Measurements from ENCODE around the gene ITPR2. TPM values are rescaled to one million over a fixed set of nuclear protein-coding genes. Genes with fewer than 3 reads are reported as not detected.
A peak's percentile ranks its signal among the peaks of the same experiment; 100 is the strongest.
"Not testable (repeated sequence)": the region's sequence is repeated elsewhere in the genome, so short reads cannot be mapped to it uniquely, and the experiment has no call there.

Gene ITPR2
- total RNA-seq, 2 experiments from 2014 or later = 23.7 to 25.0 TPM

DNA sequence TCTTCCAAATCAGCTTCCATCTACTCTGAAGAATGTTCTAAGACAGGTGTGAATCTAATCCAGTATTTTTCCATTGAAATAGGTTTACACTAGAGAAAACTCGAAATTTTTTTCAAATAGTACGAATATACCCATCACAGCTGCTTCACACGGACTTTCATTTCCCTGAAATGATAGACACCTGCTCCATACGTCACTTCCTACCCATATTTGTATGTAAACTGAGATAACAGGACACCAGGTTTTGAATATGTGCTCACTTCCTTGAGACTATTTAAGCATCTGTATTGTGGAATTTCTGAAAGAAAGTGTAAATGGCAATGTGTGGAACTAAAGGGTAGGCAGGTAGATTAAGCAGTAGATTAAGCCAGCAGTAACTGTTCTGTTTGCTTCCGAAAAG, 13.4 kb upstream of the ITPR2 start:
- no peak for DNase-seq
- no peak overlapping the region for H3K4me3 Mint-ChIP-seq
- intact Hi-C loops (cut with micrococcal nuclease) = no loop called here
- no peak overlapping the region for H3K27ac Mint-ChIP-seq
- H3K27me3 Mint-ChIP-seq = peaks cover 6% of the 10 kb centered on the region
- no peaks in the 10 kb centered on the region for H3K4me1 Mint-ChIP-seq (ENCODE audit: low read depth)
- POLR2A ChIA-PET = no interaction called here
- CTCF ChIA-PET = interaction anchor here (0.6 to 1.9 kb wide), 4 partner anchors 13 to 170 kb away, joined by 3 to 9 read pairs (median 5); partner anchors contain the start of genes ITPR2 and TM7SF3
- no peaks in the 10 kb centered on the region for H3K36me3 Mint-ChIP-seq
- H3K9me3 Mint-ChIP-seq = no peaks in the 10 kb centered on the region

DNA sequence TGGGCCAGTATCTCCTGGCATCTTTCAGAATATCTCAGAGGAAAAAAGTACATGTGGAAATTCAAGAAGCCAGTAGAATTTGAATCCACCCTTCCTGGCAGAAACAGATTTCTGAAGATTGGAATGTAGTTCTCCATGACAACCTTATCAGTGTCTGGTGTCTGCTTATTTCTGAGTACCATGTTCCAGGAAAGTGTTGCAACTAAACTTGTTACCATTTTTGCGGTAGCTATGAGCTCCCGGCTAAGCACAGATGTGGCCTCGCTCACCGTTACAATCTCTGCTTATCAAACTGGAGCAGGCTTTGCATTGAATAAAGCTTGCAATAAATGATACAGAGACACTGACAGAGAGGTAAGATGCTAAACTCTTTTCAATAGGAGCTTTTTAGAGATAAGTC, 13.0 kb upstream of the ITPR2 start:
- intact Hi-C loops (cut with micrococcal nuclease) = no loop called here
- no peak for DNase-seq
- Mint-ChIP-seq H3K27me3 (peaks cover 6% of the 10 kb centered on the region), H3K27ac (no peak overlapping the region), H3K36me3 (no peaks in the 10 kb centered on the region), H3K4me3 (no peak overlapping the region), H3K4me1 (ENCODE audit: low read depth) (no peaks in the 10 kb centered on the region), H3K9me3 (no peaks in the 10 kb centered on the region)
- CTCF ChIA-PET = interaction anchor here (0.6 to 1.9 kb wide), 5 partner anchors 13 to 170 kb away, joined by 3 to 9 read pairs (median 3); partner anchors contain the start of genes ITPR2 and TM7SF3
- POLR2A ChIA-PET = no interaction called here

DNA sequence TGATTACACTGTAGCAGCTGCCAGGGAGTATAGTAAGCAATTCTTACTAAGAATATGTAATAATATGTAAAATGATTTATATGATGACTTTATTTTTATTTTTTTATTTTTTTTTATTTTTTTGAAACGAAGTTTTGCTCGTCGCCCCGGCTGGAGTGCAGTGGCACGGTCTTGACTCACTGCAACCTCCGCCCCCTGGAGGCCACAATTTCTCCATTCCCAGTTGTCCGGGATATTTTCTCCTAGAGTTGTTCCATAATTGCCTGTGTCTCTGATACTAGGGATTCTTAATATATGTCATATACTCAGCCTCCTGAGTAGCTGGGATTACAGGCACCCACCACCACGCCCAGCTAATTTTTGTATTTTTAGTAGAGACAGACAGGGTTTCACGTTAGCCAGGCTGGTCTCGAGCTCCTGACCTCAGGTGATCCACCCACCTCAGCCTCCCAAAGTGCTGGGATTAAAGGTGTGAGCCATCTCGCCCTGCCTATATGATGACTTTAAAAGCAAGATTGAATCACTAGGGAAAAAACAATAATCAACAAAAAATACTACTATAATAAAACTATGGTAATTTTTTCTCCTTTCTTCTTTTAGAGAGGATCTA, 12.2 kb upstream of the ITPR2 start:
- ChIA-PET POLR2A (no interaction called here), CTCF (interaction anchor here (1.0 to 1.9 kb wide), 3 partner anchors 12 to 96 kb away, joined by 3 to 9 read pairs (median 7); partner anchors contain the start of gene ITPR2)
- intact Hi-C loops (cut with micrococcal nuclease) = no loop called here
- Mint-ChIP-seq H3K27ac (no peak overlapping the region), H3K9me3 (no peaks in the 10 kb centered on the region), H3K27me3 (peaks cover 6% of the 10 kb centered on the region), H3K4me1 (ENCODE audit: low read depth) (no peaks in the 10 kb centered on the region), H3K4me3 (no peak overlapping the region), H3K36me3 (no peaks in the 10 kb centered on the region)
- no peak for DNase-seq

DNA sequence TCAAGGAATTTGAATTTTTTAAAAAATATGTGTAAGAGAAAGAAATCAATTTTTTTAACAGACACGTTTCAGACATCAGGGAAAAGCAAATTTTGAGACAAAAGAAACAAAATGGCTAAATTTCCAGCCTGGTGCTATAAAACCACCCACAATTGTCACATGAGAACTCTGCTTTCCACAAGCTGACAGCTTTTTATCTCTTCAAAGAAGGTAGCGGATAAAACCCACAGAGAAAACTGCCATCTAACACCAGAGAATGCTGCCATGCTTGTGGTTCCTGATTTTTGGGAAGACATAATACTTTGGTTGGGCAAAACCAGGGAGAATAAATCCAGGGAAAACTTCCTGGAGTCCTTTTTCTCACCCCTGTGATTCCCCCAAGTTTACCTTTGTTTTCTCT, 10.3 kb upstream of the ITPR2 start:
- CTCF ChIA-PET = interaction anchor here (1.0 to 1.7 kb wide), 3 partner anchors 9 to 42 kb away, joined by 4 to 6 read pairs (median 6); partner anchors contain the start of gene ITPR2
- intact Hi-C loops (cut with micrococcal nuclease) = no loop called here
- H3K4me1 Mint-ChIP-seq (ENCODE audit: low read depth) = no peaks in the 10 kb centered on the region
- peaks cover 3% of the 10 kb centered on the region for H3K27me3 Mint-ChIP-seq
- no peaks in the 10 kb centered on the region for H3K36me3 Mint-ChIP-seq
- H3K4me3 Mint-ChIP-seq = no peak overlapping the region
- no peak overlapping the region for H3K27ac Mint-ChIP-seq
- H3K9me3 Mint-ChIP-seq = no peaks in the 10 kb centered on the region
- DNase-seq = no peak
- POLR2A ChIA-PET = interaction anchor here (0.6 kb wide), 1 partner anchor 69 kb away, joined by 3 read pairs; no protein-coding TSS in a partner anchor

DNA sequence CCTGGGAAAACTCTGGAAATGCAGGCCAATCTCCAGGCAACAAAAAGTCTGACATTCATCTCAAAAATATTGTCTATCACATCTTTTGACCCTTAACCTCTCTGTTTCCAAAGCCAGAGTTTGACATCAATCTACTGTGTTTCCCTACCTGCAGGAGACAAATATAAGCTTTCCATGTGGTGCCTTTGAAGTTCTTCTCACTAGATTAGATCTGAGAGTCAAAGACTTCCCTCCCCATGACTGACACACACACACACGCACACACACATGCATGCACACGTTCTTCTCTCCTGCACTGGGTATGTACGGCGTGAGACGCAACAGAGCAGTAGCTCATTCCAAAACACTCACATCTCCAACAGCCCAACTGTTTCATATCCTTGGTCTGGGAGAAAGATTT, 8.1 kb upstream of the ITPR2 start:
- no peaks in the 10 kb centered on the region for H3K36me3 Mint-ChIP-seq
- intact Hi-C loops (cut with micrococcal nuclease) = no loop called here
- no peak for DNase-seq
- no peaks in the 10 kb centered on the region for H3K9me3 Mint-ChIP-seq
- ChIA-PET CTCF (interaction anchor here (1.3 kb wide), 1 partner anchor 44 kb away, joined by 4 read pairs; no protein-coding TSS in a partner anchor), POLR2A (interaction anchor here (0.6 kb wide), 1 partner anchor 285 kb away, joined by 4 read pairs; no protein-coding TSS in a partner anchor)
- no peaks in the 10 kb centered on the region for H3K27me3 Mint-ChIP-seq
- H3K27ac Mint-ChIP-seq = no peak overlapping the region
- H3K4me1 Mint-ChIP-seq (ENCODE audit: low read depth) = no peaks in the 10 kb centered on the region
- H3K4me3 Mint-ChIP-seq = no peak overlapping the region

DNA sequence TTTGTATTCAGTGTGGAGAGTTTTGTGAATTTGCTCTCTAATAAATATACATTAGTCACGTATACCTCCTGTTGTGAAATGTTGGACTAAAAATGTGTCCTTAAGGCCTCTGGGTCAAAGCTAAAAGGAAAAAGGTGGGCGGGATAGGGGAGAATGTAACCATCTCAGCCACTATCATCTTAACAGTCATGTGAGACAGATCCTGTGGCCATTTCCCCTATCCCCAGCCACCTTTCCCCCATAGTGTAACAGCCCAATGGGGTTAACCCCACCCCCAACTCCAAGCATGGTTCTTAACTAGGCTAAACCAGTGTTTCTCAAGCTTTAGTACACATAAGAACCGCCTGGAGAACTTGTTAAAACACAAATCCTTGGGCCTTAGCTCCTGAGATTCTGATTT, 6.5 kb upstream of the ITPR2 start:
- intact Hi-C loops (cut with micrococcal nuclease) = no loop called here
- no peak for DNase-seq
- Mint-ChIP-seq H3K27me3 (no peaks in the 10 kb centered on the region), H3K4me3 (no peak overlapping the region), H3K36me3 (no peaks in the 10 kb centered on the region), H3K27ac (no peak overlapping the region), H3K9me3 (no peaks in the 10 kb centered on the region), H3K4me1 (ENCODE audit: low read depth) (no peaks in the 10 kb centered on the region)
- ChIA-PET POLR2A (no interaction called here), CTCF (interaction anchor here (1.5 kb wide), 1 partner anchor 45 kb away, joined by 5 read pairs; no protein-coding TSS in a partner anchor)

DNA sequence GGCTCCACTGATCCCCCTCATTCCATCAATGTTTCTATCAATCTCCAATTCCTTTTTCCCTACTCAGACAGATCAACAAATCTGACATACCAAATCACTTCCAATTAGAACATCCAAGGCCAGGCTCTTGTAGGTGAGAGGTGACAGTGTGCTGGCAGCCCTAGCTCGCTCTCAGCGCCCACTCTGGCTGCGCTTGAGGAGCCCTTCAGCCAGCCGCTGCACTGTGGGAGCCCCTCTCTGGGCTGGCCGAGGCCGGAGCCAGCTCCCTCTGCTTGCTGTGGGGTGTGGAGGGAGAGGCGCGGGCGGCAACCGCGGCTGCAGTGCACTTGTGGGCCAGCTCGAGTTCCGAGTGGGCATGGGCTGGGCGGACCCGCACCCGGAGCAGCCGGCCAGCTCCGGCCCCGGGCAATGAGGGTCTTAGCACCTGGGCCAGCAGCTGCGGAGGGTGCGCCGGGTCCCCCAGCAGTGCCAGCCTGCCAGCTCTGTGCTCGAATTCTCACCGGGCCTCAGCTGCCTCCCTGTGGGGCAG, 6.0 kb upstream of the ITPR2 start:
- H3K27me3 Mint-ChIP-seq = no peaks in the 10 kb centered on the region
- no peak overlapping the region for H3K27ac Mint-ChIP-seq
- no peaks in the 10 kb centered on the region for H3K9me3 Mint-ChIP-seq
- H3K4me1 Mint-ChIP-seq (ENCODE audit: low read depth) = peaks cover 3% of the 10 kb centered on the region
- intact Hi-C loops (cut with micrococcal nuclease) = no loop called here
- H3K4me3 Mint-ChIP-seq = no peak overlapping the region
- ChIA-PET POLR2A (no interaction called here), CTCF (interaction anchor here (0.8 to 1.5 kb wide), 2 partner anchors 36 to 46 kb away, joined by 3 to 5 read pairs; no protein-coding TSS in a partner anchor)
- DNase-seq = no peak
- no peaks in the 10 kb centered on the region for H3K36me3 Mint-ChIP-seq

DNA sequence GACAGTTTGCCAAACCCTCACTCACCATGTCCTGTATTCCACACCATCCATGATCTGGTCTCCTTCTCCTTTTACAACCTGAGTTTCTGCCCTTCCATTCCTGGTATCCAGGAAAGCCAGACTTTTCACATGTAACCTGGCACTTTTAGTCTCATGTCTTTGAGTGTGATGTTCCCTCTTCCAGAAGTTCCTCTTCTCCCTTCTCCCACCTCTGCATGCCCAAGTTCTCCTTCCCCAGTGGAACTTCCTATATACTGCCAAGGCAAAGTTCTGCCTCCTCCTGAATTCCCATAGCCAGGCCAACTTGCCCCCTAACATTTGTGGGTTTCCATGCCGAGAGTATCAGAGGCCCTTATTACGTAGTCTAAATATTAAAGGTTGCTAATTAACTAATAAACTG, 3.2 kb upstream of the ITPR2 start:
- no peak for DNase-seq
- no peaks in the 10 kb centered on the region for H3K36me3 Mint-ChIP-seq
- intact Hi-C loops (cut with micrococcal nuclease) = no loop called here
- H3K9me3 Mint-ChIP-seq = no peaks in the 10 kb centered on the region
- no peak overlapping the region for H3K4me3 Mint-ChIP-seq
- ChIA-PET CTCF (interaction anchor here (1.0 kb wide), 1 partner anchor 49 kb away, joined by 3 read pairs; no protein-coding TSS in a partner anchor), POLR2A (no interaction called here)
- H3K27ac Mint-ChIP-seq = no peak overlapping the region
- peaks cover 9% of the 10 kb centered on the region for H3K4me1 Mint-ChIP-seq (ENCODE audit: low read depth)
- no peaks in the 10 kb centered on the region for H3K27me3 Mint-ChIP-seq

DNA sequence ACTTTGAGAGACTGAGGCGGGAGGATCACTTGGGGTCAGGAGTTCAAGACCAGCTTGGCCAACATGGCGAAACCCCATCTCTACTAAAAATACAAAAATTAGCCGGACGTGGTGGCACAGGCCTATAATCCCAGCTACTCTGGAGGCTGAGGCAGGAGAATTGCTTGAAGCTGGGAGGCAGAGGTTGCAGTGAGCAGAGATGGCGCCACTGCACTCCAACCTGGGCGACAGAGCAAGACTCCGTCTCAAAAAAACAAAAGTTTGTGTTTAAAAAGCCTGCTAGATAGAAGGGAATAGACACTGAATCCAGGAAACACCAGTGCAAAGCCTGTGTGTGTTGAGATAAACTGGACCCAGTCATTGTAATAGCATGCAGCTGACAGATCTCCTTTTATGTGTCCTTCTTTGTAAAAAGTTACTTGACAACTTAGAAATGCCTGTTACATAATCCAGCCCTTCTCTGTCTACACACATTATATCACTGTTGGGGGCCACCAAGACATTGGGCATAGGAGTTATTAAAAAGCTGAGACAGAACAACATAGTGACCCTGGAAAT, 1.6 kb upstream of the ITPR2 start:
- H3K4me1 Mint-ChIP-seq (ENCODE audit: low read depth) = peaks cover 22% of the 10 kb centered on the region
- H3K27ac Mint-ChIP-seq; DNase-seq; H3K27me3 Mint-ChIP-seq; H3K4me3 Mint-ChIP-seq; POLR2A ChIA-PET; H3K9me3 Mint-ChIP-seq; H3K36me3 Mint-ChIP-seq; intact Hi-C loops (cut with micrococcal nuclease): not testable (repeated sequence)
- CTCF ChIA-PET = interaction anchor here (0.7 to 2.9 kb wide), 5 partner anchors 8 to 307 kb away, joined by 3 to 33 read pairs (median 4); partner anchors contain the start of gene TM7SF3

DNA sequence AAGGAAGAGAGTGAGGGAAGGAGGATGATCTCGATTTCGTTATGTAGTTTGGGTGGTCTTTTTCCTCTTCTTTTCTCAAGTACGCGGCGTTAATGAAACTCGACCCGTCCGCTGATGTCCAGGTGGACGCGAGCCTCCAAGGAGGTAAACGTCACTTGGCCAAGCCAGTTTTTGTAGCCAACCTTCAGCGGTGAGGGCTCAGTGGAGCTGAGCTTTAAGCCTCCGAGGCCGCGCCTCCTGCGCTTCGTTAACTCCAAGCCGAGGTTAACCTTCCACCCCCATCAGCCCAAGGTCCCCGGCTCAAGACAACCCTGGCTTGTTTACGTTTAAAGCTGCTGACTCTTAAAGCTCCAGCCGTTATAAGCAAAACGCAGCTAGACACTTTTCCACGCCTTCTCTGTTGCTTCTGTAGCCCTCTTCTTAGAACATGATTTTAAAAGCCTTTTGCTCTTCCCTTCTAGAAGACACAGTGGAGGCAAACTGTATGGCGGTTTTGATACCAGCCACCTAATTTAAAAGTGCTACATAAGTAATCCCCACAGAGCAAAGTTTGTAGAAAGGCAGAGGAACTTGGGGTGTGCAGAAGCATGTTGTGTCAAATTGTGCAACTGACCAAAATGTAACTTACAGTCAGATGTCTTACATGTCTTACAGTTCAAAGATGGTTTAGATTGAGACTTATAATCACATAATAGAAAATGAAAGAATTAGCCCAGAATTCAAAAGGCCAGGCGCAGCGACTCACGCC, 923 bp upstream of the ITPR2 start:
- Mint-ChIP-seq H3K27ac (peak overlapping the region; percentile 20), H3K9me3 (no peaks in the 10 kb centered on the region), H3K4me3 (peak overlapping the region; percentile 81), H3K36me3 (no peaks in the 10 kb centered on the region), H3K27me3 (no peaks in the 10 kb centered on the region), H3K4me1 (ENCODE audit: low read depth) (peaks cover 27% of the 10 kb centered on the region)
- intact Hi-C loops (cut with micrococcal nuclease) = loop anchor here (1.0 kb wide), 5 partner anchors 19 to 180 kb away; partner anchors contain the start of genes FGFR1OP2 and TM7SF3
- ChIA-PET POLR2A (interaction anchor here (0.7 to 1.3 kb wide), 5 partner anchors 29 to 499 kb away, joined by 3 to 7 read pairs (median 3); partner anchors contain the start of genes BMAL2 and MED21), CTCF (interaction anchor here (0.7 to 2.9 kb wide), 17 partner anchors 9 to 473 kb away, joined by 3 to 33 read pairs (median 3); partner anchors contain the start of gene TM7SF3)
- DNase-seq = peak; percentile 53

DNA sequence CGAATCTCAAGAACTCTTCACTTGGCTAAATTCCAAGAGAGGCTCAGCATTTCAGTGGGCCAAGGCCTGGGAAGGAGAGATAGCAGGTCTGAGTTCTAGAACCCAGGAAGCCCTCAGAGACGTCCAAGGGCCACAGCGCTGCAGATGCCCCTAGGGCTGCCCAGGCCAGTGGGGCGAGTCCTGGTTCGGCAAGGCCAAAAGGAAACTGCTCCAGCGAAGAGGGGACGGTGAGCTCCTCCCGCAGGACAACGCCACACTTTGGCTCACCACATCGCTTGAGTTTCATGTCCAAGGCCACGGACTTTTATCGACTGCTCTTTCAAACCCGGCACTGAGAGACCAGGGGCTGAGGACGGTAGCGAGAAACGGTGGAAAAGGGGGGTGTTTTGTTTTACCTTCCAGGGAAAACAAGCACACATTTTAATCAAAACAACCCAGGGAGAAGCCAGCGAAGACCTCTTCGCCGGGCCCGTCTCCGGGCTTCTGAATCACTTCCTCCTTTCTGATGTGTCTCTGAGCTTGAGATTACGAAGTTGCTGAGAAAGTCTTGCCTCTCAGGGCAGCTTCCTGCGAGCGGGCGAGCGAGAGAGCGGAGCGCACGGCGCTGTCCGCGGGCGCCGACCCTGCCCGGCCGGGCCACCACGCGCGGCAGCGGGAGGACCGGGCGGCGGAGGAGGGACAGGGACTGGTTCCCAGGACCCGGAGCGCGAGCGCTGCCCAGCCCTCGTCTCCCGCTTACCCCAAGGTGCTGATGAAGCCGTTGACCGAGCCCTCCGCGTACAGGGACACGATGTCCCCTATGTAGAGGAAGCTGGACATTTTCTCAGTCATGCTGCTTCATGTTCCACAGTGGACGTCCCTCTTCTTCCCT, 808 bp downstream of the ITPR2 start:
- Mint-ChIP-seq H3K36me3 (no peaks in the 10 kb centered on the region), H3K4me3 (peak overlapping the region; percentile 99), H3K27me3 (no peaks in the 10 kb centered on the region), H3K4me1 (ENCODE audit: low read depth) (peaks cover 42% of the 10 kb centered on the region), H3K27ac (peak overlapping the region; percentile 98), H3K9me3 (no peaks in the 10 kb centered on the region)
- CTCF ChIA-PET = interaction anchor here (0.7 to 2.9 kb wide), 15 partner anchors 14 to 474 kb away, joined by 3 to 33 read pairs (median 4); partner anchors contain the start of gene TM7SF3
- intact Hi-C loops (cut with micrococcal nuclease) = no loop called here
- peak; percentile 80 for DNase-seq
- POLR2A ChIA-PET = interaction anchor here (0.7 to 1.9 kb wide), 6 partner anchors 84 to 710 kb away, joined by 3 to 7 read pairs (median 4); partner anchors contain the start of gene MED21
